Cardiac ventricle fibroblast (primary cell): ENCODE data around the gene SPAST. TPM values are rescaled to one million over a fixed set of nuclear protein-coding genes. Genes with fewer than 3 reads are reported as not detected.

Experiments used
- total RNA-seq: library from RNA; depleted of rRNA; stranded (reverse); fragments of >200 nt; gene quantifications from 2 replicates; pipeline ENCODE4 v1.2.3, GENCODE V29; 2015

The SPAST gene
- 13.9 and 15.8 TPM in 2 replicates for total RNA-seq

GRCh38 chr2:32063310-32064020 lies at the start of gene SPAST:
Gene SPAST, plus strand, starts transcription at chr2:32063556. Its CDS starts 276 bp downstream, at chr2:32063832.

GRCh38 chr2:32039447-32040219 lies 23.7 kb upstream of the SPAST start, which contains the start of gene DPY30:
Gene DPY30, minus strand, starts transcription at chr2:32039805. Its CDS starts 349 bp downstream, at chr2:32039456.

Other genes with a start within 250 kb of the SPAST start
- gene MEMO1, start 52.5 kb upstream of the SPAST start, total RNA-seq = 15.7 and 24.3 TPM in 2 replicates
- 30.4 and 35.3 TPM in 2 replicates for gene DPY30, start 23.8 kb upstream of the SPAST start, total RNA-seq
- 17.9 and 18.0 TPM in 2 replicates for gene SLC30A6, start 102.3 kb downstream of the SPAST start, total RNA-seq
- not detected in 2 replicates for gene NLRC4, start 201.3 kb downstream of the SPAST start, total RNA-seq
- 7.0 and 16.6 TPM in 2 replicates for gene YIPF4, start 214.3 kb downstream of the SPAST start, total RNA-seq